ENCODE results near the gene GCNT2. TPM values are rescaled to one million over a fixed set of nuclear protein-coding genes. Genes with fewer than 3 reads are reported as not detected.

GCNT2 gene
- polyA plus RNA-seq, 1 donor from 2014 or later: 6.0 TPM

Other genes with a start within 250 kb of the GCNT2 start
- not detected for gene TFAP2A, start 106.3 kb upstream of the GCNT2 start, polyA plus RNA-seq
- 1.1 TPM for gene C6orf52, start 173.3 kb downstream of the GCNT2 start, polyA plus RNA-seq
- 14.1 TPM for gene PAK1IP1, start 173.6 kb downstream of the GCNT2 start, polyA plus RNA-seq
- gene TMEM14C, start 201.7 kb downstream of the GCNT2 start, polyA plus RNA-seq: 83.5 TPM
- 173 TPM for gene TMEM14B, start 226.5 kb downstream of the GCNT2 start, polyA plus RNA-seq